ENCODE results near the gene OGFOD2. TPM values are rescaled to one million over a fixed set of nuclear protein-coding genes. Genes with fewer than 3 reads are reported as not detected.
A peak's percentile ranks its signal among the peaks of the same experiment; 100 is the strongest.
"Not testable (repeated sequence)": the region's sequence is repeated elsewhere in the genome, so short reads cannot be mapped to it uniquely, and the experiment has no call there.

Gene OGFOD2
- total RNA-seq, 3 donors from 2014 or later (not counting 1 experiment from before 2014, with no cell fraction given), result 16.6 to 23.7 (median 20.7) TPM

DNA sequence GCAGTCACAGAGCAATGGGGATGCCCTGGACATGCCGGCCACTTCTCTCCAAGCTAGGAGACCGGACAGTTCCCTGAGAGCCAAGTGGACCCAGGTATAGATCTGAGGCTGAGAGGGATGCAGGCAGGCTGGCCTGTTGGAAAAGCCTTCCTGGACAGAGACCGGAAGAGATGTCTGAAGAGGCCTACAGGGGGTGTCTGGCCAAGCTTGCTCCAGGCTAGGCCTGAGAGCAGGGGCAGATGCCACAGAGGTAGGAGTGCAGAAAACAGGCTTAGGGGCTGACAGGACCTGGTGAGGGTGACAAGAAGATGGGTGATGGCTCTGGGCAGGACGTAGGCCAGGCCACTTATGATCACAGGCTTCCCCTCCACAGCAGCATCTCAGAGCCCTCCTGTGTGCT, 35.6 kb downstream of the OGFOD2 start:
- H3K9me3 Mint-ChIP-seq, result no peaks in the 10 kb centered on the region
- peak overlapping the region in 1 of 2 donors; percentile 46 for H3K27ac Mint-ChIP-seq
- no peaks in the 10 kb centered on the region for H3K27me3 ChIP-seq (ENCODE audit: control insufficient read depth, insufficient read depth, low read length)
- peaks cover 36% of the 10 kb centered on the region for H3K36me3 ChIP-seq (ENCODE audit: control insufficient read depth, insufficient read depth, low read length)
- H3K4me1 Mint-ChIP-seq, result peaks cover 0 to 10% of the 10 kb centered on the region in 2 donors
- DNase-seq (no peak), ATAC-seq (no peak)
- WGBS (ENCODE audit: insufficient coverage), result 94% methylated on average over 4 of the region's 4 CpGs
- no peak overlapping the region for H3K27ac ChIP-seq (ENCODE audit: low read length)
- TF ChIP-seq, protein P1, sequence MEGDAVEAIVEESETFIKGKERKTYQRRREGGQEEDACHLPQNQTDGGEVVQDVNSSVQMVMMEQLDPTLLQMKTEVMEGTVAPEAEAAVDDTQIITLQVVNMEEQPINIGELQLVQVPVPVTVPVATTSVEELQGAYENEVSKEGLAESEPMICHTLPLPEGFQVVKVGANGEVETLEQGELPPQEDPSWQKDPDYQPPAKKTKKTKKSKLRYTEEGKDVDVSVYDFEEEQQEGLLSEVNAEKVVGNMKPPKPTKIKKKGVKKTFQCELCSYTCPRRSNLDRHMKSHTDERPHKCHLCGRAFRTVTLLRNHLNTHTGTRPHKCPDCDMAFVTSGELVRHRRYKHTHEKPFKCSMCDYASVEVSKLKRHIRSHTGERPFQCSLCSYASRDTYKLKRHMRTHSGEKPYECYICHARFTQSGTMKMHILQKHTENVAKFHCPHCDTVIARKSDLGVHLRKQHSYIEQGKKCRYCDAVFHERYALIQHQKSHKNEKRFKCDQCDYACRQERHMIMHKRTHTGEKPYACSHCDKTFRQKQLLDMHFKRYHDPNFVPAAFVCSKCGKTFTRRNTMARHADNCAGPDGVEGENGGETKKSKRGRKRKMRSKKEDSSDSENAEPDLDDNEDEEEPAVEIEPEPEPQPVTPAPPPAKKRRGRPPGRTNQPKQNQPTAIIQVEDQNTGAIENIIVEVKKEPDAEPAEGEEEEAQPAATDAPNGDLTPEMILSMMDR (IDR thresholded peaks at IDR 0.05), result no peak
- H3K9me3 ChIP-seq (ENCODE audit: control insufficient read depth, insufficient read depth, low read length), result no peaks in the 10 kb centered on the region
- H3K36me3 Mint-ChIP-seq, result no peaks in the 10 kb centered on the region
- intact Hi-C loops (cut with micrococcal nuclease), result no loop called here
- H3K4me1 ChIP-seq (ENCODE audit: control insufficient read depth, insufficient read depth, low read length), result no peaks in the 10 kb centered on the region
- no peaks in the 10 kb centered on the region for H3K27me3 Mint-ChIP-seq (ENCODE audit: low read depth in 2 of 2)
- H3K4me3 ChIP-seq (ENCODE audit: low read length), result no peak overlapping the region
- H3K4me3 Mint-ChIP-seq, result no peak overlapping the region

DNA sequence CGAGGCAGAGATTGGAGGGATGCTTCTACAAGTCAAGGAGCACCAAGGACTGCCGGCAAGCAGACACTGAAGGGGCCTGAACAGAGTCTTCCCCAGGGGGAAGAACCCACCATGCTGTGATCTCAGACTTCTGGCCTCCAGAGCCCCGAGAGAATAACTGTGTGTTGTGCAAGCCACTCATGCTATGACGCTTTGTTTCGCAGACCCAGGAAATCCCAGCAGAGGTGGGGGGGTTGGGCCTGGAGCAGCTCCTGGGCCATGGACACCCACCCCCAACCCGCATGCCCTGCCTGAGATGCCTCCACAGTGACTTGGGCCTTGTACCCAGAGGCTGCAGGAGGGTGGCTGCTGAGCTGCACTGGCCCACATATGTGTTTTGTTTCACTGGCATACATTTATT, 36.7 kb downstream of the OGFOD2 start:
- Histone ChIP-seq H3K36me3 (ENCODE audit: control insufficient read depth, insufficient read depth, low read length) (peaks cover 36% of the 10 kb centered on the region), H3K27ac (ENCODE audit: low read length) (no peak overlapping the region), H3K4me3 (ENCODE audit: low read length) (no peak overlapping the region), H3K9me3 (ENCODE audit: control insufficient read depth, insufficient read depth, low read length) (no peaks in the 10 kb centered on the region), H3K4me1 (ENCODE audit: control insufficient read depth, insufficient read depth, low read length) (no peaks in the 10 kb centered on the region), H3K27me3 (ENCODE audit: control insufficient read depth, insufficient read depth, low read length) (no peaks in the 10 kb centered on the region)
- no peaks in the 10 kb centered on the region for H3K27me3 Mint-ChIP-seq (ENCODE audit: low read depth in 2 of 2)
- H3K27ac Mint-ChIP-seq, result no peak overlapping the region
- TF ChIP-seq, protein P1 (IDR thresholded peaks at IDR 0.05), result no peak
- intact Hi-C loops (cut with micrococcal nuclease), result no loop called here
- DNase-seq, result no peak
- no peaks in the 10 kb centered on the region for H3K36me3 Mint-ChIP-seq
- H3K4me3 Mint-ChIP-seq, result no peak overlapping the region
- WGBS (ENCODE audit: insufficient coverage), result 82% methylated on average over 6 of the region's 6 CpGs
- no peak for ATAC-seq
- H3K9me3 Mint-ChIP-seq, result no peaks in the 10 kb centered on the region
- peaks cover 0 to 10% of the 10 kb centered on the region in 2 donors for H3K4me1 Mint-ChIP-seq

DNA sequence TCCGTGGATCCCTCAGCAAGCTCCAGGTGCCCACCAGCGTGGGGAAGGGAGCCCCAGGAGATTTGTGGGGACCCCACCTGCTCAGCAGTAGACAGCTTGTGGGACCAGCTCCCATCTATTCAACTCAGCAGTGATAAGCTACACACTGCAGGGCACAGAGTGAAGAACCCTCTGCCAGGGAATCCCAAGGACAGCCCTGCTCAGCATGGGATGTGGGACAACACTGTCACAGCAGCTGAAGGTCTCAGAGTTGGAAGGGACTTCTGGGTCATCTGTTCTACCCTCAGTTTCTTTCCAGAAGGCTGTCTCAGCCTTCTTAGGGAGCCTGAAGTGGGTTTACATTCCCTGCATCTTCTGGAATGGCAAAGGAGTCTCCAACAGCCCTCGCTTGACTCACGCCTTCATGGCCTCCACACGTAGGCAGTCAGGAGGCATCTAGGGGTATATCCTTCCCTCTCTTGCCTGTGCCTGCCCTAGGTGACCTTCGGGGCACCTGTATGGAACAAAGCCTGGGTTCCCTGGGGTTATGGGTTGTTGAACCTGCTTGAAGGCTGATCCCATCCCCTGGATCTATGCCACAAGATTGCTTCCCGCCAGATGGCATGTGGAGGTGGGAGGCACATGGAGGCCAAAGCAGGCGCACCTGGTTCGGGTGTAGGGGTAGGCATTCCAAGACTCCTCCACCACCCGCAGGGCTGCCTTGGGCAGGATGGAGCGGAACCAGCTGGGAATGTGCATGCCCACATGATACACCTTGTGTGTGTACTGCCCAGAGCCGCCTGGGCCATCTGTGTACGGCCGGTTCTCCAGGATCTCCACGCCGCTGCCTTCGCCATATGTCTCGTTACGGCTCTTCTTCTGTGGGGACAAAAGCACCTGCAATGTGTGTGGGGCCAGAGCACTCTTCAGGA, 38.4 kb downstream of the OGFOD2 start:
- DNase-seq (no peak), ATAC-seq (no peak)
- Mint-ChIP-seq H3K4me3 (no peak overlapping the region), H3K4me1 (peaks cover 0 to 17% of the 10 kb centered on the region in 2 donors), H3K27ac (no peak overlapping the region), H3K36me3 (no peaks in the 10 kb centered on the region), H3K27me3 (ENCODE audit: low read depth in 2 of 2) (no peaks in the 10 kb centered on the region), H3K9me3 (no peaks in the 10 kb centered on the region)
- H3K27ac ChIP-seq (ENCODE audit: low read length), result no peak overlapping the region
- TF ChIP-seq, protein P1 (IDR thresholded peaks at IDR 0.05), result no peak
- H3K4me1 ChIP-seq (ENCODE audit: control insufficient read depth, insufficient read depth, low read length), result no peaks in the 10 kb centered on the region
- H3K9me3 ChIP-seq (ENCODE audit: control insufficient read depth, insufficient read depth, low read length), result no peaks in the 10 kb centered on the region
- intact Hi-C loops (cut with micrococcal nuclease), result no loop called here
- no peak overlapping the region for H3K4me3 ChIP-seq (ENCODE audit: low read length)
- WGBS (ENCODE audit: insufficient coverage), result 95% methylated on average over 19 of the region's 19 CpGs
- H3K36me3 ChIP-seq (ENCODE audit: control insufficient read depth, insufficient read depth, low read length), result peaks cover 29% of the 10 kb centered on the region
- no peaks in the 10 kb centered on the region for H3K27me3 ChIP-seq (ENCODE audit: control insufficient read depth, insufficient read depth, low read length)

DNA sequence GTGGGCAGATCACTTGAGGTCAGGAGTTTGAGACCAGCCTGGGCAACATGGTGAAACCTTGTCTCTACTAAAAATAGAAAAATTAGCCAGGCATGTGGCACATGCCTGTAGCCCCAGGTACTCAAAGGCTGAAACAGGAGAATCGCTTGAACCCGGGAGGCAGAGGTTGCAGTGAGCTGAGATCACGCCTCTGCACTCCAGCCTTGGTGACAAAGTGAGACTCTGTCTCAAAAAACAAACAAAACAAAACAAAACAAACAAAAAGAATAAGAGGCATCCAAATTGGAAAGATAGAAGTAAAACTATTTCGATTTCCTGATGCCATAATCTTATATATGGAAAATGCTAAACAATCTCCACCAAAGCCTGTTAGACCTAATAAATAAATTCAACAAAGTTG, 39.4 kb downstream of the OGFOD2 start:
- WGBS (ENCODE audit: insufficient coverage), result 92% methylated on average over 3 of the region's 4 CpGs
- peak overlapping the region in 1 of 2 donors; percentile 24 for H3K27ac Mint-ChIP-seq
- H3K4me3 ChIP-seq (ENCODE audit: low read length); DNase-seq; H3K9me3 ChIP-seq (ENCODE audit: control insufficient read depth, insufficient read depth, low read length); H3K27ac ChIP-seq (ENCODE audit: low read length); ATAC-seq; H3K4me1 ChIP-seq (ENCODE audit: control insufficient read depth, insufficient read depth, low read length); H3K4me3 Mint-ChIP-seq; H3K27me3 Mint-ChIP-seq (ENCODE audit: low read depth in 2 of 2); H3K9me3 Mint-ChIP-seq; H3K27me3 ChIP-seq (ENCODE audit: control insufficient read depth, insufficient read depth, low read length); intact Hi-C loops (cut with micrococcal nuclease); H3K36me3 Mint-ChIP-seq: not testable (repeated sequence)
- peaks cover 3 to 21% of the 10 kb centered on the region in 2 donors for H3K4me1 Mint-ChIP-seq
- peaks cover 20% of the 10 kb centered on the region for H3K36me3 ChIP-seq (ENCODE audit: control insufficient read depth, insufficient read depth, low read length)

Data from natural killer cell (primary cell).